ENCODE results near the gene MCC.

Gene MCC

GRCh38 chr5:113017881-113018635 lies 470.2 kb downstream of the MCC start:
- in situ Hi-C loops (cut with HindIII; ENCODE audit: low sequenced_read_pairs) = no loop called here

- in situ Hi-C loops (cut with HindIII; ENCODE audit: low sequenced_read_pairs) = no loop called here
Measured at GRCh38 chr5:113005454-113005853, 482.8 kb downstream of the MCC start.

DNA sequence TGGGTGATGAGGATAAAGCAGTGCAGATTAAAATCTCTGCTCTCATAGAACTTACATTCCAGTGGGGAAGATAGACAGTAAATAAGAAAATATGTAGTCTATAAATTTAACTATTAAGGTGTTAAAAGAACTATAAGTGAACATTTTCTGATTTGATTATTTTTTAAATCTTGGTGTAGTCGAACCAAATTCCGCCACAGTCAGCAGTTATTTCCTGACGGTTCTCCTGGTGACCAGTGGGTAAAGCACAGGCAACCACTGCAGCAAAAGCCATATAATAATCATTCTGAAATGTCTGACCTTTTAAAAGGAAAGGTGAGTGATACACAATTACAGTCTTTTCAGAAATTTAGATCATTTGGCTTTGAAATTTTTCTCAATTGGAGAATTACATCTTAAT lies 484.5 kb downstream of the MCC start:
- in situ Hi-C loops (cut with HindIII; ENCODE audit: low sequenced_read_pairs) = no loop called here

GRCh38 chr5:113002423-113002822 lies 485.8 kb downstream of the MCC start:
- in situ Hi-C loops (cut with HindIII; ENCODE audit: low sequenced_read_pairs) = no loop called here

DNA sequence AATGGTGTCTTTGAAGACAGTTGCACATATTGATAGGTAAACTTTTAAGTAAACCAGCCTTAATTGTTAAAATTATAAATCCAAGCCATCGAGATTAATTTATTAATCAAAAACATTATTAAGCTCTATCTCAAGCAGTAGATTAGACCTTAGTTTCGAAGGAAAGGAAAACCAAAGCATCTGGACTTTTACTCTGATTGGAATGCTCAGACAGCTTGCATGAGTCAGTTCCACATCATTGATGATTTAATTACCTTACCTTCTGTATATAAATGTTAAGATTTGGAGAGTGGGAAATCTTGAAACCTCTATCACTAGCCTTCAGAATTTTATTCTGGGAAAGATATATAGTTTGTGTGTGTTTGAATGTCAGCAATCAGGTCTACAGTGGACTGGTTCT lies 487.8 kb downstream of the MCC start:
- in situ Hi-C loops (cut with HindIII; ENCODE audit: low sequenced_read_pairs) = no loop called here

DNA sequence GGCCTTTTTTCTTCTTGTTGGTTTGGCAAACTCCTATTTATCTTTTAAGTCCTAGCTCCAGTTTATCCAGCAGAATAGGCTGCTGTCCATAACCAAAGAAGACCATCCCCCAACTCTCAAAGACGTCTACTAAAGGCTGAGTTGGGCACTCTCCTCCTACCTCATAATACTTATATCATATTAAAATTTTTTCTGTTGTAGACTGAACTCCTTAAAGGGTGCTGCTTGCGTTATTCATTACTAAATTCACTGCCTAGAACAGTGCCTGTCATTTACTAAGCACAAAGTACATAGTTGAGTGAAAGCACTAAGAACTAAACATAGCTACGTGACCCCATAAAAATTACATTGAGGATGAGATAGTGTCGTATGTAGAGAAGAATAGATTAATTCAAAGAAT lies 490.0 kb downstream of the MCC start:
- in situ Hi-C loops (cut with HindIII; ENCODE audit: low sequenced_read_pairs) = no loop called here

GRCh38 chr5:112996830-112997374 lies 491.4 kb downstream of the MCC start:
- in situ Hi-C loops (cut with HindIII; ENCODE audit: low sequenced_read_pairs) = no loop called here

- in situ Hi-C loops (cut with HindIII; ENCODE audit: low sequenced_read_pairs) = no loop called here
Measured at GRCh38 chr5:112995764-112996618, 492.3 kb downstream of the MCC start.

DNA sequence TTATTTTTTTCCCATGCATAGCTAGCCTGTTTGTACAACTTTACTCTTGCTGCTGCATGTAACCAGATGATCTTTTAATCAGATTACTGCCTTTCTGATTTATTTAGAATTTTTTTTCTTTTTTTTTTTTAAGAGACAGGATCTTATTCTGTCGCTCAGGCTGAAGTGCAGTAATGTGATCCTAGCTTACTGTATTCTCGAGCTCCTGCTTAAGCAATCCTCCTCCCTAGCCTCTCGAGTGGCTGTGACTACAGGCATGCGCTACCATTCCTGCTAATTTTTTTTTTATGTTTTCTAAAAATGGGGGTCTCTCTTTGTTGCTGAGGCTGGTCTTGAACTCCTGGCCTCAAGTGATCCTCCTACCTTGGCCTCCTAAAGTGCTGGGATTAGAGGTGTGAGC lies 502.0 kb downstream of the MCC start:
- in situ Hi-C loops (cut with HindIII; ENCODE audit: low sequenced_read_pairs) = no loop called here

GRCh38 chr5:112983363-112983762 lies 504.9 kb downstream of the MCC start:
- in situ Hi-C loops (cut with HindIII; ENCODE audit: low sequenced_read_pairs) = no loop called here

GRCh38 chr5:112979723-112980122 lies 508.5 kb downstream of the MCC start:
- in situ Hi-C loops (cut with HindIII; ENCODE audit: low sequenced_read_pairs) = no loop called here

DNA sequence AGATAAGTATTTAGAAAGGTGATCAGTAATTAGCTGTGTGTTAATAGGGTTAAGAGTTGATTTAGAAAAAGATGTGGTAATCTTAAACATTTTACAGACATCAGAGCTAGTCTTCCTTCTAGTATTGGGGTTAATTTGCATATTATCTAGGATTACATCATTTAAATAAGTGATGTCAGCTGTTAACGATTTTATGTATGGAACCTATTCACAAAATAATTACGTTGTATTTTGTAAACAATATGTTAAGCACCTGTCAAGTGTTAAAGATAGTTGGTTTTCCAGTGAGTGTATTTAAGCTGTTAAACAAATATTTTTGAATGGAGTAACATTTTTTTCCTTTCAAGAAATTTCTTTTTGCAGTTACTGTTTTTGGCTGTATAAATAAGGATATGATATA lies 509.4 kb downstream of the MCC start:
- in situ Hi-C loops (cut with HindIII; ENCODE audit: low sequenced_read_pairs) = no loop called here

GRCh38 chr5:112977440-112977861 lies 510.8 kb downstream of the MCC start:
- in situ Hi-C loops (cut with HindIII; ENCODE audit: low sequenced_read_pairs) = no loop called here

- in situ Hi-C loops (cut with HindIII; ENCODE audit: low sequenced_read_pairs) = no loop called here
Measured at GRCh38 chr5:112976432-112977309, 511.6 kb downstream of the MCC start, which contains the start of gene DCP2. Gene DCP2, plus strand, starts transcription at chr5:112976798. Its CDS starts 136 bp downstream, at chr5:112976934.

- in situ Hi-C loops (cut with HindIII; ENCODE audit: low sequenced_read_pairs) = no loop called here
Measured at GRCh38 chr5:112975721-112976431, 512.4 kb downstream of the MCC start.

GRCh38 chr5:112974901-112975300 lies 513.4 kb downstream of the MCC start:
- in situ Hi-C loops (cut with HindIII; ENCODE audit: low sequenced_read_pairs) = no loop called here

DNA sequence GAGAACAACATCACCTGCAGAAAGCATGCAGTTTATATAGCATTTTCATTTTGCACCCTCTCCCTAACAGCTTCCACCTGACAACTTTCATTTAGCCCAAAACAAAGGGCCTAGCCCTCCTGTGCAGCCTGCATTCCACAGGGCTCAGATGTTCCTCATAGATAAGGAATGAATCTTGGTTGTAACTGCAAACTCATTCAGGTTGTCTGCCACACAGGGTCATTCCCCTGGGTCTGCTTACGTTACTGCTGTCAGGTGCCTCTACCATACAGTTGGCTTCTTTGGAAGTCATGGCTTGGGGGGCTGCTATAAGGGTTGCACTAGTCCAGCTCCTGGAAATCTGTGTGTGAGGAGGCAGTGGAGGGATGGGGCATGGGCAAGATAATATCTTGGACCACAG lies 514.3 kb downstream of the MCC start:
- in situ Hi-C loops (cut with HindIII; ENCODE audit: low sequenced_read_pairs) = no loop called here

DNA sequence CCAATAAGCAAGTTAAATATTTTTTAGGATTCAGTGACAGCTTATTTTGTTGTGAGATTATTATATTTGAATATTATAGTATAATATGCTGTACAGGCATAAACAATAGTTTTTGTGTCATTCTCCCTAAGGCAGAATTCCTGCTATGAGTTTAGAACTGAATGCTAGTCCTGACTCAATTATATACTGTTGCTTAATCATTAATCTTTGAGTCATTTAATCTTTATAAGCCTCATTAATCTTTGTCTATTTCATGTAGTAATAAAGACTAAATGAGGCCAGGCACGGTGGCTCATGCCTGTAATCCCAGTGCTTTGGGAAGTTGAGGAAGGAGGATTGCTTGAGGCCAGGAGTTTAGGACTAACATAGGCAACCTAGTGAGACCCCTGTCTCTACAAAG lies 515.2 kb downstream of the MCC start:
- in situ Hi-C loops (cut with HindIII; ENCODE audit: low sequenced_read_pairs) = no loop called here
